CD4-positive, alpha-beta T cell treated with Interleukin-6 at 100 ng/mL for 8 hours (primary cell): ENCODE measurements around the gene PPAN.

Experiments
- DNase-seq: peaks from one replicate; pipeline ENCODE4 v3.0.0-alpha.2; 2020; ENCODE audit warnings: mixed read lengths, low spot score

Gene PPAN, protein sequence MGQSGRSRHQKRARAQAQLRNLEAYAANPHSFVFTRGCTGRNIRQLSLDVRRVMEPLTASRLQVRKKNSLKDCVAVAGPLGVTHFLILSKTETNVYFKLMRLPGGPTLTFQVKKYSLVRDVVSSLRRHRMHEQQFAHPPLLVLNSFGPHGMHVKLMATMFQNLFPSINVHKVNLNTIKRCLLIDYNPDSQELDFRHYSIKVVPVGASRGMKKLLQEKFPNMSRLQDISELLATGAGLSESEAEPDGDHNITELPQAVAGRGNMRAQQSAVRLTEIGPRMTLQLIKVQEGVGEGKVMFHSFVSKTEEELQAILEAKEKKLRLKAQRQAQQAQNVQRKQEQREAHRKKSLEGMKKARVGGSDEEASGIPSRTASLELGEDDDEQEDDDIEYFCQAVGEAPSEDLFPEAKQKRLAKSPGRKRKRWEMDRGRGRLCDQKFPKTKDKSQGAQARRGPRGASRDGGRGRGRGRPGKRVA

DNA sequence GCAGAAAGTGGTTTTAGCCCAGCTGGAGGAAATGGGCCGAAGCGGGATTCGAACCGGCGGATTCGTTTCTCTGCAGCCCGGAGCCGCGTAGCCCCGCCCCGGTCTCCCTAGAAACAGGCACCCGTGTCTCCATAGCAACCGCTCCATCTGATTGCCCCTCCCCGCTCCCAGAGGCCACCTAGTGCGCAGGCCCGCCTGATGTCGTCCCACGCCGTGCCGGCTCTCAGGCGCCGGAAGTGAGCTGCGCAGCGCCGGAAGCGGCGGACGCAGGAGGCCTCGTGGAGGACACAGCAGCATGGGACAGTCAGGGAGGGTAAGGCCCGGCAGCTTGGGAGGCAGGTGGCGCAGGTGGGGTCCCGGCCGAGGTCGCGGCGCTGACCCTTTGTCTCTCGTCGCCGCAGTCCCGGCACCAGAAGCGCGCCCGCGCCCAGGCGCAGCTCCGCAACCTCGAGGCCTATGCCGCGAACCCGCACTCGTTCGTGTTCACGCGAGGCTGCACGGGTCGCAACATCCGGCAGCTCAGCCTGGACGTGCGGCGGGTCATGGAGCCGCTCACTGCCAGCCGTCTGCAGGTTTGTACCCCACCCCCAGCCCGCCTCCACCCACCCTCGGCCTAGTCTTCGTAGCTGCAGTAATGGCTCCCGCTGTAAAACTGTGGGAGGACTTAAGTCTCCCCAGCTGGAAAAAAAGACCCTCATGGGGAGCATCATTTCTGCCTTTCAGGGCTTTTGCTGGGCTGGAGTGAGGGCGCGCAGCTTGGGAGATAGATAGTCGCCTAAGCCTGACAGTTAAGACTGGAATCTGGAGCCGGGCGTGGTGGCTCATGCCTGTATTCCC lies at the start of gene PPAN:
TSS of gene PPAN (plus strand) at position 263 of the 837 bp plus-strand sequence. CDS start at position 296, 33 bp downstream.
- DNase-seq, result peak; percentile 99

GRCh38 chr19:10061717-10062310 lies 44.3 kb upstream of the PPAN start:
- DNase-seq, result no peak

- DNase-seq, result no peak
Measured at GRCh38 chr19:10068205-10068604, 38.0 kb upstream of the PPAN start.

DNA sequence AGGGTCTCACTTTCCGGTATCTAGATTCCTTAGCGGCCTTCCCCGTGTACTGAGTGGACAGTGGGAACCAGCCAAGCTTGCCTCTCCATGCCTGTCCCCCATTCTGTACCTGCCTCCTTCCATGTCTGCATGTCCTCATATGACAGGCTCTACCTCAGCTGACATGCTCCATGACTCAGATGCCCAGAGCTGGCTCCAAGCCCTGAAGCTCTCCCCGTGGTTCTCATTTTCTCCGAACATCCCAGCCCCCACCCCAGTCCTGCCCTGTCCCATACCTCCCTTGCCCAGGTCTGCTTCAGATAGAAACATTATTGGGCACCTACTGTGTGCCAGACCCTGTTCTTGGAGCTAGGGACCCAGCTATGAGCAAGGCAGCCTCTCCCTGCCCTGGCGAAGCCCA lies 37.1 kb upstream of the PPAN start:
- no peak for DNase-seq

- DNase-seq, result no peak
Measured at GRCh38 chr19:10070730-10071446, 35.3 kb upstream of the PPAN start.

DNA sequence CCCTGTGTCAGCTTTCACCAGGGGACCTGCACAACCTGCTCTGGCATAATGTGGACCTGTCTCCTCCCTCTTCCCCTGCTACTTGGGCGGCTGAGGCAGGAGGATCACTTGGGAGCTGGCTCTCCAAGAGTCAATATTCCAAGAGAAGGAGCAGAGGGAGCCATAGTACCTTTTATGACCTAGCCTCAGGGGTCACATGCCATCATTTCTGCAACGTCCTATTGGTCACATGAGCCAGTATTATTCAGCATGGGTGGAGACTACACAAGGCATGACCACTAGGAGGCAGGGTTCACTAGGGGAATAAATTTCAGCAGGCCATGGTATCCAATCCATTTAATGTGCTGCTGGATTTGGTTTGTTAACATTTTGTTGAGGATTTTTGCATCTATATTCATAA lies 32.0 kb upstream of the PPAN start:
- peak; percentile 36 for DNase-seq

DNA sequence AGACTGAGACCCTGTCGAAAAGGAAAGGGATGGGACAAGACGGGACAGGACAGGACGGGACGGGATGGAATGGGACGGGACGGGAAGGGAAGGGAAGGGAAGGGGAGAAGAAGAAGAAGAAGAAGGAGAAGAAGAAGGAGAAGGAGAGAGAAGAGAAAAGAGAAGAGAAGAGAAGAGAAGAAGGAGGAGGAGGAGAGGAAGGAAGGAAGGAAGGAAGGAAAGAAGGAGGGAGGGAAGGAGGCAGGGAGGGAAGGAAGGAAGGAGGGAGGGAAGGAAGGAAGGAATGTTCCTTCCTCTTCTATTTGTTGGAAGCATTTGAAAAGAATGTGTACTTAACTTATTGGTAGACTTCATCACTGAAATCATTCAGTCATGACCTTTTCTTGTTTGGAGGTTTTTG lies 29.6 kb upstream of the PPAN start:
- DNase-seq, result no peak

- DNase-seq, result no peak
Measured at GRCh38 chr19:10078329-10078728, 27.8 kb upstream of the PPAN start.

- no peak for DNase-seq
Measured at GRCh38 chr19:10079031-10079453, 27.1 kb upstream of the PPAN start.

GRCh38 chr19:10083911-10084310 lies 22.3 kb upstream of the PPAN start:
- DNase-seq, result no peak

DNA sequence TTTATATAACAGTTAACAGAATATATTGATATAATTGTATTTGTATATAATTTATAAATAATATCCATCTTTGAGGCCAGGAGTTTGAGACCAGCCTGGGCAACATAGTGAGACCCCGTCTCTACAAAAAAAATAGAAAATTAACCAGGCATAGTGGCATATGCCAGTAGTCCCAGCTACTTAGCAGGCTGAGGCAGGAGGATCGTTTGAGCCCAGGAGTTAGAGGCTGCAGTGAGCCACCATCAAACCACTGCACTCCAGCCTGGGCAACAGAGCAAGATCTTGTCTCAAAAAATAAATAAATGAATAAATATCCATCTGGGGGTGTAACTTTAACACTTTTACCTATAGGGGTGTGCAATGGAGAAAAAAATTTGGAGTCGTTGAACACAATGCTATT lies 21.4 kb upstream of the PPAN start:
- no peak for DNase-seq

- DNase-seq, result peak; percentile 83
Measured at GRCh38 chr19:10085641-10086590, 20.2 kb upstream of the PPAN start, which contains the start of gene SHFL. Gene SHFL, plus strand, starts transcription at chr19:10086317. Its CDS starts 111 bp downstream, at chr19:10086428.

DNA sequence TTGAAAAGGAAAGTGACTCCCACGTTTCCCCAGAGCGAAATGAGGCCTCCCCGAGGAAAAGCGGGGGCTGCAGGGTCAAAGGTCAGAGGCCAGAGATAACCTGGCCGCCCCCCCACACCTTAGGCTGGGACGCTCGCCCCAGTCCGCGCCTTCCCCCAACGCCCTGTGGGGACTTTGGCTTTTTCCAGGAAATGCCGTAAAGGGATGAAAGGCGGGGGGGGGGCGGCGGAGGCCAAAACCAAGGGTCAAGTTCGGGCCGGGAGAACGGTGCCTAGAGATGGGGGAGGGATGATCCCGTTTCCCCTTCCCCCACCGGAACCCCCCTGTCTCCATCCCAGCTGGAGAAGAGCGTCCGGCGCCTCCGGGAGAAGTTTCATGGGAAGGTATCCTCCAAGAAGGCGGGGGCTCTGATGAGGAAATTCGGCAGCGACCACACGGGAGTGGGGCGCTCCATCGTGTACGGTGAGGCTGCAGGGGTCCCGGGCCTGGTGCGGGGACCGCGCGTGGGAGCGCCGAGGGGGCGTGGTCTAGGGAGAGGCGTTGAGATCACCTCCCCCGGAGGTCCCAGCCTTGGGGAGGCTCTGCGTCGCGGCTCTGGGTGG lies 19.5 kb upstream of the PPAN start:
- no peak for DNase-seq

GRCh38 chr19:10087296-10088061 lies 18.7 kb upstream of the PPAN start:
- DNase-seq, result no peak

DNA sequence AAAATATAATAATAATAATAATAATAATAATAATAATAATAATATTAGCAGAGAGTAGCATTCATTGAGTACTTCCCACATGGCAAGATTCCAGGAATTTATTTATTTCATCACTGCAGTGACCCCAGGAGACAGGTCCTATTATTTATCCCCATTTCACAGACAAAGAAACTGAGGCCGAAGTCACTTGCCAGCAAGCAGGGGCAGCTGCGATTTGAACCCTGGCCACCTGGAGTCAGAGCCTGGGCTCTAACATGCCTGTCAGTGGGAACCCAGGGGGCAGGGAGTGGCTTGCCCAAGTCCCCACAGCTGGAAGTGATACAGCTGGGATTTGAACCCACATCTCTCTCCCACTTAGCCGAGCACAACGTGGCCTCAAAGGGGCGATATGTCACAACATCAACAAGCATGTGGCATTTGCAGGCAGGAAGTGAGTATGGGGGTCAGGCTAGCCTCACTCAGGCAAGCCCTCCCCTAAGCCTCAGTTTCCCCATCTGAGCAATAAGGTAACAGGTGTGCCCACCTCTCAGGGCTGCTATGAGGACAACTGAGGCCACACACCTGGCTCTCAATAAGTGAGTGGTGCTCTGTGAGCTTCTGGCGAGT lies 17.1 kb upstream of the PPAN start:
- DNase-seq, result no peak

DNA sequence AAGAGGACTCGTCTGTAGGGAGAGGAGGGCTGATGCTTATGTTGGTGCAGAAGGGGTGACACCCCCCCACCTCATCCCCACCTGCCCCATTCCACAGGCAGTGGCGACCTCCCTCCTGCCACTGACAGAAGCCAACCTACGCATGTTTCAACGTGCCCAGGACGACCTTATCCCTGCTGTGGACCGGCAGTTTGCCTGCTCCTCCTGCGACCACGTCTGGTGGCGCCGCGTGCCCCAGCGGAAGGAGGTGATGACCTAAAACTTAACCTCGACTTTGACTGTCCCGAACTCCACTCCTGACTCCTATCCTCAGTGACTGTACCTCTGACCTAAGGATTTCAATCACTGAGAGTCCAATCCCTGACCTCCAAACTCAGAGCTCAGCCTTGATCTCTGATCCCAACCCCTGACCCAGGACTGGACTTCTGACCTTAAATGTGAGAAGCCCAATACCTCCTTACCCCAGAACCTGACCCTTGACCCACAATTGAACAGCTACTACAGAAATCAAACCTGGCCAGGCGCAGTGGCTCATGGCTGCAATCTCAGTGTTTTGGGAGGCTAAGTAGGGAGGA lies 16.3 kb upstream of the PPAN start:
- no peak for DNase-seq

DNA sequence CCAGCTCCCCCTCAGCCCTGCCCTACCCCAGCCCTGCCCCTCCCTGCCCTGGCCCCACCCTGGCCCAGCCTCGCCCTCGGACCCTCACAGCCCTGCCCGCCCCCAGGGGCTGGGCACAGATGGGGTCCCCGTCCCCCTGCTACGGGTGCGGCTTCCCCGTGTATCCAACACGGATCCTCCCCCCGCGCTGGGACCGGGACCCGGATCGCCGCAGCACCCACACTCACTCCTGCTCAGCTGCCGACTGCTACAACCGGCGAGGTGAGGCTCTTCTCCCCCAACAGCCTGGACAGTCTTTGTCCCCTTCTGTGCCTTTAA lies 14.8 kb upstream of the PPAN start:
- DNase-seq, result no peak

DNA sequence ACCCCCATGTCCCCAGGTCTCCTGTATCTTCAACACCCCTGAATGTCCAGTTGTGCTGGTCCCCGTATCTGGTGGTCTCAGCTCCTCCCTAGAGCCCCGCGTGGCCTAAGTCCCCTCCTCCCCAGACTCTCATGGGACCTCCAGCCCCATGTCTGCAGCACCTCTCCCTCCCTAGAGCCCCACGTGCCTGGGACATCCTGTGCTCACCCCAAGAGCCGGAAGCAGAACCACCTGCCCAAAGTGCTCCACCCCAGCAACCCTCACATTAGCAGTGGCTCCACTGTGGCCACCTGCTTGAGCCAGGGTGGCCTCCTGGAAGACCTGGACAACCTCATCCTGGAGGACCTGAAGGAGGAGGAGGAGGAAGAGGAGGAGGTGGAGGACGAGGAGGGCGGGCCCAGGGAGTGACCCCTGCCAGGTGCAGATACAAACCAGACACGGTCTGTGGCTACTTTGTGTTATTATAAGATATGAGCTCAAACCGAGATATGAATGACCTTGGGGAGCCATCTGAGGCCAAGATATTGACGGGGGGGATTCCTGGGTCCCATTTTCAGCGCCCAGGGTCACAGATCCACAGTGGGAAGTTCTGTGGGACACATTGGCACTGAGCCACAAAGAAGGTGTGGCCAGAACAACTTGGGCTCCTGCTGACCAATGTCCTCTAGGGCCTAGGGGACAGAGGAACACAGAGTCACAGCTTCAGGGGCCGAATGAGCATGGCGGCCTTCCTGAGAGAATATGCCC lies 14.1 kb upstream of the PPAN start:
- no peak for DNase-seq
